Caco-2 (cell line): Measurements from ENCODE around the gene TNKS2. TPM values are rescaled to one million over a fixed set of nuclear protein-coding genes. Genes with fewer than 3 reads are reported as not detected.
A peak's percentile ranks its signal among the peaks of the same experiment; 100 is the strongest.

ENCODE experiments used
- BruUV-seq: library from RNA; stranded (reverse); fragments of 400-500 nt; replicated peaks from 2 replicates; lab custom pipeline; 2021; lab: Mats Ljungman, UMichigan
- CTCF ChIA-PET: fragments of 300-600 bp; sonication (Branson Sonifier 250); formaldehyde crosslinking; loops from one replicate; lab custom pipeline; 2022; ENCODE audit warnings: antibody characterized with exemption; lab: Charles Lee
- POLR2A ChIA-PET: fragments of 300-600 bp; sonication (Branson Sonifier 250); formaldehyde crosslinking; loops from one replicate; lab custom pipeline; 2022; ENCODE audit warnings: antibody characterized with exemption; lab: Charles Lee
- DNase-seq, 2 experiments: peaks; one replicate each; pipeline versions ENCODE4 v3.0.0 to v3.0.0-alpha.2; 2020 to 2022
- H3K27me3 ChIP-seq: replicated peaks from 2 replicates; pipeline ENCODE4 v1.6.0; 2011; ENCODE audit warnings: low read length; ENCODE audit not compliant: control insufficient read depth, insufficient read depth
- H3K36me3 ChIP-seq: 2 replicates; pipeline ENCODE4 v1.5.1; 2011; ENCODE audit warnings: low read length; ENCODE audit not compliant: control insufficient read depth, insufficient read depth
- H3K4me1 ChIP-seq: fragments of 250-450 bp; sonication (Bioruptor Pico); 2 replicates; pipeline ENCODE4 v1.5.1; 2020; ENCODE audit warnings: mild to moderate bottlenecking
- H3K4me3 ChIP-seq: 2 replicates; pipeline ENCODE4 v1.5.1; 2011; ENCODE audit warnings: low read depth, mild to moderate bottlenecking, control low read depth, low read length
- H3K9me3 ChIP-seq: fragments of 250-450 bp; sonication (Bioruptor Pico); 2 replicates; pipeline ENCODE4 v1.5.1; 2020; ENCODE audit warnings: mild to moderate bottlenecking, moderate library complexity
- H3K27ac Mint-ChIP-seq: one replicate; pipeline ENCODE4 v1.8.0; 2022; ENCODE audit warnings: mixed read lengths; ENCODE audit not compliant: unreplicated experiment
- H3K27me3 Mint-ChIP-seq: one replicate; pipeline ENCODE4 v1.8.0; 2022; ENCODE audit warnings: mixed read lengths; ENCODE audit not compliant: insufficient read depth, unreplicated experiment
- H3K36me3 Mint-ChIP-seq: one replicate; pipeline ENCODE4 v1.8.0; 2022; ENCODE audit warnings: mild to moderate bottlenecking, mixed read lengths; ENCODE audit not compliant: insufficient read depth, unreplicated experiment
- H3K4me1 Mint-ChIP-seq: one replicate; pipeline ENCODE4 v1.8.0; 2022; ENCODE audit warnings: low read depth, mixed read lengths; ENCODE audit not compliant: unreplicated experiment
- H3K4me3 Mint-ChIP-seq: one replicate; pipeline ENCODE4 v1.8.0; 2022; ENCODE audit warnings: mild to moderate bottlenecking, moderate library complexity, mixed read lengths; ENCODE audit not compliant: unreplicated experiment
- H3K9me3 Mint-ChIP-seq: one replicate; pipeline ENCODE4 v1.8.0; 2022; ENCODE audit warnings: mixed read lengths; ENCODE audit not compliant: unreplicated experiment
- intact Hi-C: fragments of 100-400 bp; cut with micrococcal nuclease; formaldehyde crosslinking; loops from one replicate; pipeline ENCODE4 v1.10.0; 2022; ENCODE audit not compliant: unreplicated experiment
- total RNA-seq: library from RNA; stranded (reverse); gene quantifications from 2 replicates; pipeline ENCODE4 v1.2.3, GENCODE V29; 2022
- TF ChIP-seq, protein P1 (sequence below), 2 experiments: fragments of 200-600 bp in 1 of 2; IDR thresholded peaks; 1 replicate in 1 of 2; 2 replicates in 1 of 2; pipeline versions ENCODE4 v1.5.1 to v1.8.0; 2011 to 2022; ENCODE audit warnings: antibody characterized with exemption in 1 of 2, control low read depth in 1 of 2, inconsistent platforms in 1 of 2, low read depth in 1 of 2, low read length in 1 of 2, mild to moderate bottlenecking in 1 of 2, moderate library complexity in 1 of 2; ENCODE audit not compliant: insufficient read depth in 1 of 2, severe bottlenecking in 1 of 2, unreplicated experiment in 1 of 2

The TNKS2 gene
- total RNA-seq, 1 experiment from 2014 or later: 48.5 TPM

DNA sequence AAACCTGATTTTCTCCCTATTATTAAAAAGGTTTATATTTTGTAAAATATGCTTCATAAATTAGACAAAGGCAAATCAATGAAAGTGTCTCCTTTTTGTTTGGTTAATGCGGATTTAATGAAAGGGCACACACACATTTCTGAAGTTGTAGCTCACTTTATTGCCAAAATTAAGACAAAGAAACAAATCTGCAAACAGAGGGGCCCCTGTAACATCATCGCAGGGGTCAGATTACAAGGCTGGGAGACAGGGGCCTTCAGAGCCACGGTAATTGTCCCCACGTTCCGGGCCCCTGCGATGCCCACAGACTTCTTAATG is 88.7 kb downstream of the TNKS2 start:
- TF ChIP-seq, protein P1, sequence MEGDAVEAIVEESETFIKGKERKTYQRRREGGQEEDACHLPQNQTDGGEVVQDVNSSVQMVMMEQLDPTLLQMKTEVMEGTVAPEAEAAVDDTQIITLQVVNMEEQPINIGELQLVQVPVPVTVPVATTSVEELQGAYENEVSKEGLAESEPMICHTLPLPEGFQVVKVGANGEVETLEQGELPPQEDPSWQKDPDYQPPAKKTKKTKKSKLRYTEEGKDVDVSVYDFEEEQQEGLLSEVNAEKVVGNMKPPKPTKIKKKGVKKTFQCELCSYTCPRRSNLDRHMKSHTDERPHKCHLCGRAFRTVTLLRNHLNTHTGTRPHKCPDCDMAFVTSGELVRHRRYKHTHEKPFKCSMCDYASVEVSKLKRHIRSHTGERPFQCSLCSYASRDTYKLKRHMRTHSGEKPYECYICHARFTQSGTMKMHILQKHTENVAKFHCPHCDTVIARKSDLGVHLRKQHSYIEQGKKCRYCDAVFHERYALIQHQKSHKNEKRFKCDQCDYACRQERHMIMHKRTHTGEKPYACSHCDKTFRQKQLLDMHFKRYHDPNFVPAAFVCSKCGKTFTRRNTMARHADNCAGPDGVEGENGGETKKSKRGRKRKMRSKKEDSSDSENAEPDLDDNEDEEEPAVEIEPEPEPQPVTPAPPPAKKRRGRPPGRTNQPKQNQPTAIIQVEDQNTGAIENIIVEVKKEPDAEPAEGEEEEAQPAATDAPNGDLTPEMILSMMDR (IDR thresholded peaks at IDR 0.05; ENCODE audit: insufficient read depth in 1 of 2, low read depth in 1 of 2, low read length in 1 of 2, severe bottlenecking in 1 of 2, unreplicated experiment in 1 of 2): no peak
- POLR2A ChIA-PET: interaction anchor here (1.0 to 1.5 kb wide), 2 partner anchors 21 to 37 kb away, joined by 9 to 10 read pairs; partner anchors contain the start of gene BTAF1
- Histone ChIP-seq H3K27me3 (no peaks in the 10 kb centered on the region), H3K36me3 (no peaks in the 10 kb centered on the region), H3K4me1 (peaks cover 6% of the 10 kb centered on the region; the same call in 1 of the 2 replicates), H3K4me3 (peak overlapping the region; percentile 58), H3K9me3 (no peaks in the 10 kb centered on the region)
- DNase-seq: no peak
- Mint-ChIP-seq H3K27me3 (no peaks in the 10 kb centered on the region), H3K4me3 (peak overlapping the region; percentile 92), H3K27ac (peak overlapping the region; percentile 82), H3K9me3 (no peaks in the 10 kb centered on the region), H3K36me3 (no peaks in the 10 kb centered on the region), H3K4me1 (peaks cover 13% of the 10 kb centered on the region)
- TSS peak; percentile 99 for BruUV-seq
- intact Hi-C loops: loop anchor here (2.0 kb wide), 1 partner anchor 22 kb away; the partner anchor contains the start of gene FGFBP3
- CTCF ChIA-PET: interaction anchor here (1.2 kb wide), 2 partner anchors 24 to 30 kb away, joined by 3 read pairs; no protein-coding TSS in a partner anchor

DNA sequence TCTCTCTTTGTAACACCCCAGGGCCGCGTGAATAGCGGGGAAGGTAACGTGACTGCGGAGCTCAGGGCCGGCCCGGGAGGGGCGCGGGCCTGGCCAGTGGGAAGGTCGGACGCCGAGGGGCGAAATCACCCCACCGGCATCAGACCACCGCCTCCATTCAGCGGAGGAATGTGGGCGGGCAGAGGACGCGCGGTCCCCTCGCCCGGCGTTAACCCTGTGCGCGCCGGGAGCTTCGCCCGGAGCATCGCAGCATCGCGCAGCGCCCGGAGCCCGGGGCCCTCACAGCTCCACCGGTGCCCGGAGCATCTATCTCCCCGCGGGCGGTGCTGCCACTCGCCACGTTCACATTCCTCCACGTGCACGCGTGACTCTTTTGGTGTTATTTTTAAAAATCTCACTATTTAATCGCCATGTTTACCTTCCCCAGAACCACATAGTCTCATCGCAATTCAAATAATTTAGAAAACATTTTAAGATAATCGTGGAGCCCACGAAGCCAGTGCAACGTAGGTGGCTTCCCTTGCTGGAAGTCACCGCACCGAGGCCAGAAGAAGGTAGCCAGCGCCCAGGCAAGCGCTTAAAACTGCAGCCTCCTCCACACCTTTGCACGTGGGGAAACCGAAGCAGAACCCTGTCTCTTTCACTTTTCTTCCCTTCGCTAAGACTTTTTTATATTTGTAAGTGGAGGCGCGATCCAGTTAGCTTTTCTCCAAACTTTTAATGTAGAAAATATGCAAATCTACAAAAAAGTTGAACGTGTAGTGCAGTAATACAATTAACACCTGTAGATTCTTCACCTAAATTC is 89.2 kb downstream of the TNKS2 start:
- Histone ChIP-seq H3K4me3 (peak overlapping the region; percentile 58), H3K36me3 (no peaks in the 10 kb centered on the region), H3K27me3 (no peaks in the 10 kb centered on the region), H3K4me1 (peaks cover 6% of the 10 kb centered on the region; the same call in 1 of the 2 replicates), H3K9me3 (no peaks in the 10 kb centered on the region)
- intact Hi-C loops: loop anchor here (2.0 kb wide), 1 partner anchor 21 kb away; the partner anchor contains the start of gene FGFBP3
- TSS peak; percentile 68 for BruUV-seq
- Mint-ChIP-seq H3K27ac (peak overlapping the region; percentile 82), H3K4me1 (peaks cover 13% of the 10 kb centered on the region), H3K27me3 (no peaks in the 10 kb centered on the region), H3K4me3 (peak overlapping the region; percentile 92), H3K9me3 (no peaks in the 10 kb centered on the region), H3K36me3 (no peaks in the 10 kb centered on the region)
- TF ChIP-seq, protein P1 (IDR thresholded peaks at IDR 0.05; ENCODE audit: insufficient read depth in 1 of 2, low read depth in 1 of 2, low read length in 1 of 2, severe bottlenecking in 1 of 2, unreplicated experiment in 1 of 2): no peak
- POLR2A ChIA-PET: interaction anchor here (1.0 to 1.5 kb wide), 2 partner anchors 21 to 36 kb away, joined by 9 to 10 read pairs; partner anchors contain the start of gene BTAF1
- peak; percentile 73 to 77 for DNase-seq
- CTCF ChIA-PET: interaction anchor here (1.2 kb wide), 2 partner anchors 23 to 31 kb away, joined by 3 read pairs; no protein-coding TSS in a partner anchor

DNA sequence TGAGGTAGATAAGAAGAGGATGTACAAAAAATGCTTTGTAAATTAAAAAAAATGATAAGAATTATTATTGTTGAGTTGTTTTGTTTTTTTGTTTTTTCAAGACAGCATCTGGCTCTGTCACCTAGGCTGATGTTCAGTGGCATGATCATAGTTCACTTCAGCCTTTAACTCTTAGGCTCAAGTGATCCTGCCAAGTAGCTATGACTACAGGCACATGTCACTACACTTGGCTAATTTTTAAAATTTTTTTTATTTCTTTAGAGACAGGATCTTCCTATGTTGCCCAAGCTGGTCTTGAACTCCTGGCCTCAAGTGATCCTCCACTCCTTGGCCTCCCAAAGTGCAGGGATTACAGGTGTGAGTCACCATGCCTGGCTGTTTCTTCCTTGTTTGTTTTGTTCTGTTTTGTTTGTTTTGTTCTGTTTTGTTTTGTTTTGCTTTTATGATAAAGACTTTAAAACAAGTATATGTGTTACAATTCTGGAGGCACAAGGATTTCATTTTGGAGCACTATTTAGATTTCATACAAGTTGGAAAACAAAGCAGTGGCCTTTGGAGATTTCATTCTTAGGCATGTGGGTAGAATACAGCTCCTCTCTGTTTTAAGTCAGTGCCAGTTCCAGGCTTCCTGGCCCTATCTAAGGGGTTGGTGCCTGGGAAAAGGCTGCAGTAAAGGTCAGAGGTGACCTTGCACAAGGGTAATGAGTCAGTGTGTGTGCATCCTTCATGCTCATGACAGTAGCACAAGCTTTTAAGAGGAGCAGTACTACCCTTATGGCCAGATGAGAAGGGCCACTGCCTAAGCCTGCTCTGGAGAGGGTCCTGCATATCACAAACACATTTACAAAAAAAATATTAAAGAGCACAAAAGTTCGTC is 93.1 kb downstream of the TNKS2 start:
- no peak overlapping the region for H3K27ac Mint-ChIP-seq
- TF ChIP-seq, protein P1 (IDR thresholded peaks at IDR 0.05; ENCODE audit: insufficient read depth in 1 of 2, low read depth in 1 of 2, low read length in 1 of 2, severe bottlenecking in 1 of 2, unreplicated experiment in 1 of 2): no peak

More for the DNA sequence above, 93.1 kb downstream of the TNKS2 start:
- no peak overlapping the region for H3K4me3 ChIP-seq
- no peaks in the 10 kb centered on the region for H3K27me3 Mint-ChIP-seq
- H3K36me3 Mint-ChIP-seq: no peaks in the 10 kb centered on the region
- no peaks in the 10 kb centered on the region for H3K9me3 ChIP-seq
- POLR2A ChIA-PET: no interaction called here
- H3K36me3 ChIP-seq: no peaks in the 10 kb centered on the region
- no peak overlapping the region for H3K4me3 Mint-ChIP-seq
- CTCF ChIA-PET: interaction anchor here (0.7 kb wide), 1 partner anchor 11 kb away, joined by 7 read pairs; no protein-coding TSS in a partner anchor
- peaks cover 7% of the 10 kb centered on the region for H3K4me1 Mint-ChIP-seq
- H3K4me1 ChIP-seq: peaks cover 6% of the 10 kb centered on the region; the same call in 1 of the 2 replicates
- no peak for DNase-seq
- H3K27me3 ChIP-seq: no peaks in the 10 kb centered on the region
- intact Hi-C loops: no loop called here
- H3K9me3 Mint-ChIP-seq: no peaks in the 10 kb centered on the region
- no TSS peak for BruUV-seq
